Suppressor macrophage treated with lipopolysaccharide for 1 hour (primary cell): ENCODE results near the gene LRRC74B.

Experiments
- DNase-seq, 3 donors: peaks; one replicate each; pipeline ENCODE4 v3.0.0-alpha.2; 2020 to 2022

LRRC74B gene

GRCh38 chr22:21014202-21014725 is 31.5 kb upstream of the LRRC74B start:
- DNase-seq = peak; percentile 64 to 81 (median 71)

- DNase-seq = peak; percentile 13 to 43 (median 28)
Measured at GRCh38 chr22:21014726-21015465, 30.9 kb upstream of the LRRC74B start, which contains the start of gene P2RX6. Gene P2RX6 (plus strand): TSS chr22:21015165. CDS start chr22:21015175, 10 bp downstream.

GRCh38 chr22:21015466-21016006 is 30.2 kb upstream of the LRRC74B start:
- DNase-seq = no peak

GRCh38 chr22:21016644-21017420 is 28.9 kb upstream of the LRRC74B start:
- no peak for DNase-seq

- no peak for DNase-seq
Measured at GRCh38 chr22:21018314-21018713, 27.4 kb upstream of the LRRC74B start.

- DNase-seq = peak in 1 of 3 donors; percentile 20
Measured at GRCh38 chr22:21020802-21021429, 24.8 kb upstream of the LRRC74B start.

GRCh38 chr22:21022507-21022906 is 23.2 kb upstream of the LRRC74B start:
- no peak for DNase-seq

GRCh38 chr22:21022955-21023614 is 22.7 kb upstream of the LRRC74B start:
- no peak for DNase-seq

GRCh38 chr22:21025266-21025665 is 20.5 kb upstream of the LRRC74B start:
- no peak for DNase-seq

GRCh38 chr22:21025763-21026755 is 19.7 kb upstream of the LRRC74B start:
- DNase-seq = no peak

GRCh38 chr22:21026783-21027692 is 18.7 kb upstream of the LRRC74B start:
- DNase-seq = no peak

- DNase-seq = no peak
Measured at GRCh38 chr22:21028277-21029251, 17.2 kb upstream of the LRRC74B start.

GRCh38 chr22:21029486-21030025 is 16.2 kb upstream of the LRRC74B start:
- no peak for DNase-seq

- DNase-seq = no peak
Measured at GRCh38 chr22:21030032-21030431, 15.7 kb upstream of the LRRC74B start.

- DNase-seq = no peak
Measured at GRCh38 chr22:21030621-21031544, 14.9 kb upstream of the LRRC74B start.

GRCh38 chr22:21031545-21032036 is 14.2 kb upstream of the LRRC74B start:
- DNase-seq = no peak
